CD4-positive, alpha-beta T cell treated with Interleukin-4 for 1 hour (primary cell): ENCODE measurements around the gene KRT10.
A peak's percentile ranks its signal among the peaks of the same experiment; 100 is the strongest.

Source experiments
- DNase-seq, 2 donors: peaks; one replicate each; pipeline ENCODE4 v3.0.0-alpha.2; 2020 to 2022

KRT10 gene

GRCh38 chr17:40800381-40800780 is 22.0 kb downstream of the KRT10 start:
- DNase-seq: no peak

GRCh38 chr17:40799859-40800258 is 22.6 kb downstream of the KRT10 start, which contains the start of gene KRT28:
TSS of gene KRT28 (minus strand) at chr17:40799959. CDS start at chr17:40799893, 66 bp downstream.
- no peak for DNase-seq

GRCh38 chr17:40796846-40797245 is 25.6 kb downstream of the KRT10 start:
- DNase-seq: no peak

- no peak for DNase-seq
Observed at GRCh38 chr17:40795019-40795667, 27.3 kb downstream of the KRT10 start.

- no peak for DNase-seq
Observed at GRCh38 chr17:40794466-40794865, 27.9 kb downstream of the KRT10 start.

GRCh38 chr17:40793832-40794231 is 28.6 kb downstream of the KRT10 start:
- no peak for DNase-seq

GRCh38 chr17:40791787-40792436 is 30.5 kb downstream of the KRT10 start:
- DNase-seq: peak in 1 of 2 donors; percentile 16

GRCh38 chr17:40791111-40791510 is 31.3 kb downstream of the KRT10 start:
- no peak for DNase-seq

GRCh38 chr17:40782450-40782849 is 40.0 kb downstream of the KRT10 start, which contains the start of gene KRT27:
TSS of gene KRT27 (minus strand) at chr17:40782550. CDS start at chr17:40782493, 57 bp downstream.
- no peak for DNase-seq

GRCh38 chr17:40779181-40779909 is 43.1 kb downstream of the KRT10 start:
- no peak for DNase-seq

- DNase-seq: no peak
Observed at GRCh38 chr17:40778461-40778860, 44.0 kb downstream of the KRT10 start.

- DNase-seq: no peak
Observed at GRCh38 chr17:40777971-40778370, 44.4 kb downstream of the KRT10 start.

GRCh38 chr17:40777459-40777858 is 45.0 kb downstream of the KRT10 start:
- DNase-seq: no peak

GRCh38 chr17:40775945-40776344 is 46.5 kb downstream of the KRT10 start:
- no peak for DNase-seq

- DNase-seq: no peak
Observed at GRCh38 chr17:40772101-40772500, 50.3 kb downstream of the KRT10 start, which contains the start of gene KRT26. TSS of gene KRT26 (minus strand) at chr17:40772201. CDS start at chr17:40772113, 88 bp downstream.
